NCI-H128 (cell line): ENCODE results near the gene COBLL1.

Source experiments
- DNase-seq: peaks from one replicate; lab custom pipeline; 2025; ENCODE audit not compliant: unreplicated experiment; lab: John Stamatoyannopoulos, UW

Gene COBLL1

GRCh38 chr2:164823126-164823525 lies 18.5 kb downstream of the COBLL1 start:
- no peak for DNase-seq

GRCh38 chr2:164821338-164821737 lies 20.3 kb downstream of the COBLL1 start:
- DNase-seq, result no peak

GRCh38 chr2:164818149-164819136 lies 23.2 kb downstream of the COBLL1 start:
- DNase-seq, result no peak

GRCh38 chr2:164816900-164817299 lies 24.7 kb downstream of the COBLL1 start:
- DNase-seq, result no peak

GRCh38 chr2:164816046-164816445 lies 25.6 kb downstream of the COBLL1 start:
- DNase-seq, result no peak

GRCh38 chr2:164815071-164815793 lies 26.4 kb downstream of the COBLL1 start:
- no peak for DNase-seq

GRCh38 chr2:164813535-164813934 lies 28.1 kb downstream of the COBLL1 start:
- no peak for DNase-seq

GRCh38 chr2:164812378-164812777 lies 29.2 kb downstream of the COBLL1 start:
- DNase-seq, result no peak

- DNase-seq, result no peak
These were observed 29.8 kb downstream of the COBLL1 start for GRCh38 chr2:164811819-164812218.

GRCh38 chr2:164810843-164811242 lies 30.8 kb downstream of the COBLL1 start:
- no peak for DNase-seq

GRCh38 chr2:164808776-164809175 lies 32.8 kb downstream of the COBLL1 start:
- no peak for DNase-seq

GRCh38 chr2:164803776-164804466 lies 37.7 kb downstream of the COBLL1 start:
- DNase-seq, result no peak

- DNase-seq, result no peak
These were observed 39.4 kb downstream of the COBLL1 start for GRCh38 chr2:164802095-164802707.

GRCh38 chr2:164800572-164800971 lies 41.1 kb downstream of the COBLL1 start:
- DNase-seq, result no peak

GRCh38 chr2:164797627-164798026 lies 44.0 kb downstream of the COBLL1 start:
- DNase-seq, result no peak

GRCh38 chr2:164796999-164797398 lies 44.6 kb downstream of the COBLL1 start:
- no peak for DNase-seq

- DNase-seq, result no peak
These were observed 47.0 kb downstream of the COBLL1 start for GRCh38 chr2:164794432-164795231.

- DNase-seq, result no peak
These were observed 47.6 kb downstream of the COBLL1 start for GRCh38 chr2:164794016-164794415.

GRCh38 chr2:164793529-164793928 lies 48.1 kb downstream of the COBLL1 start:
- no peak for DNase-seq
